H1 (cell line): Measurements from ENCODE around the gene SYNDIG1. TPM values are rescaled to one million over a fixed set of nuclear protein-coding genes. Genes with fewer than 3 reads are reported as not detected.

Experiments
- BRCA1 ChIP-seq: IDR thresholded peaks from 2 replicates; pipeline ENCODE4 v1.6.1; 2012; ENCODE audit warnings: low read depth, low read length, improper control_type of control experiment
- CBX8 ChIP-seq: fragments of 300-800, 300-1000 bp; sonication (generic); IDR thresholded peaks from 2 replicates; pipeline ENCODE4 v1.7.1; 2016; ENCODE audit warnings: low read depth, low read length, borderline replicate concordance
- CHD7 ChIP-seq: fragments of 300-600 bp; sonication (generic); IDR thresholded peaks from 2 replicates; pipeline ENCODE4 v1.7.1; 2012; ENCODE audit warnings: low read length, moderate library complexity, mild to moderate bottlenecking, inconsistent platforms; ENCODE audit not compliant: insufficient replicate concordance
- FOSL1 ChIP-seq: IDR thresholded peaks from 2 replicates; pipeline ENCODE4 v1.6.1; 2011; ENCODE audit warnings: mild to moderate bottlenecking, low read depth, low read length, moderate library complexity; ENCODE audit not compliant: insufficient read depth
- GABPA ChIP-seq: IDR thresholded peaks from 2 replicates; pipeline ENCODE4 v1.6.1; 2011; ENCODE audit warnings: mild to moderate bottlenecking, low read length, moderate library complexity, borderline replicate concordance; ENCODE audit not compliant: insufficient read depth
- HDAC6 ChIP-seq: IDR thresholded peaks from one replicate; pipeline ENCODE4 v1.7.1; 2012; ENCODE audit warnings: low read depth, mild to moderate bottlenecking, inconsistent platforms, low read length, moderate library complexity
- RFX5 ChIP-seq: IDR thresholded peaks from 2 replicates; pipeline ENCODE4 v1.6.1; 2011; ENCODE audit warnings: low read depth, low read length, improper control_type of control experiment, borderline replicate concordance
- SP4 ChIP-seq: IDR thresholded peaks from 2 replicates; pipeline ENCODE4 v1.6.1; 2012; ENCODE audit warnings: low read length, inconsistent platforms
- TCF12 ChIP-seq: IDR thresholded peaks from 2 replicates; pipeline ENCODE4 v1.6.1; 2011; ENCODE audit warnings: low read depth, mild to moderate bottlenecking, low read length
- polyA plus RNA-seq, 7 experiments: library from polyadenylated mRNA; depleted of rRNA in 3 of 7; stranded (reverse) in 5 of 7; unstranded in 2 of 7; fragments of >200 nt in 5 of 7; fragments of 200-250 nt in 2 of 7; gene quantifications; 1 replicate in 5 of 7; 2 replicates in 1 of 7; 4 replicates in 1 of 7; pipeline versions ENCODE4 v1.2.1 to v1.2.3, GENCODE V29; 2011 to 2013; ENCODE audit warnings: missing spikeins in 2 of 7, mixed read lengths in 2 of 7
- total RNA-seq: library from RNA; stranded (reverse); fragmentation: NEBNext Ultra II Directional; extraction: Animal tissue kit (Norgen Biotek cat#: 25700); gene quantifications from 2 replicates; pipeline ENCODE4 v1.2.1, GENCODE V29; 2021

The SYNDIG1 gene
- total and polyA plus RNA-seq, 2 of the 8 experiments (the other 6 are each of a cell fraction or from before 2014, with no cell fraction given), result 6.5 to 7.8 TPM

GRCh38 chr20:24700166-24700860 lies 230.9 kb downstream of the SYNDIG1 start (continued):
- no peak for TF ChIP-seq CHD7
- TF ChIP-seq RFX5, result no peak
- no peak for TF ChIP-seq BRCA1
- no peak for TF ChIP-seq SP4
- TF ChIP-seq CBX8, result no peak
- TF ChIP-seq TCF12, result no peak
- TF ChIP-seq FOSL1, result no peak
- no peak for TF ChIP-seq GABPA
- no peak for TF ChIP-seq HDAC6
- TF ChIP-seq, all 59 proteins: peak for 0
